HEK293 (cell line): ENCODE data around the gene TCF7L2.

Source experiments
- HOXA7 ChIP-seq: sonication (generic); formaldehyde crosslinking; IDR thresholded peaks from 2 replicates; pipeline ENCODE4 v1.8.1; 2022; ENCODE audit warnings: missing genetic modification reagents, borderline replicate concordance
- KLF16 ChIP-seq: fragments of 450-650 bp; formaldehyde crosslinking; IDR thresholded peaks from 2 replicates; pipeline ENCODE4 v1.5.1; 2017; ENCODE audit warnings: missing biosample characterization, missing genetic modification characterization
- PRDM1 ChIP-seq: fragments of 450-650 bp; formaldehyde crosslinking; IDR thresholded peaks from 2 replicates; pipeline ENCODE4; 2016; ENCODE audit warnings: missing biosample characterization, missing genetic modification characterization
- TCF7L2 ChIP-seq: IDR thresholded peaks from 2 replicates; pipeline ENCODE4 v1.6.1; 2011; ENCODE audit warnings: low read depth, mild to moderate bottlenecking, inconsistent platforms, low read length, moderate library complexity, borderline replicate concordance
- ZNF114 ChIP-seq: fragments of 450-650 bp; formaldehyde crosslinking; IDR thresholded peaks from 2 replicates; pipeline ENCODE4 v1.5.0; 2017; ENCODE audit warnings: missing biosample characterization, missing genetic modification characterization
- ZNF174 ChIP-seq: fragments of 450-650 bp; formaldehyde crosslinking; IDR thresholded peaks from 2 replicates; pipeline ENCODE4 v1.5.0; 2017; ENCODE audit warnings: missing biosample characterization, mild to moderate bottlenecking, missing genetic modification characterization
- ZNF274 ChIP-seq, 2 experiments: fragments of 200-500 bp in 1 of 2; fragments of 450-650 bp in 1 of 2; sonication (Bioruptor generic) in 1 of 2; formaldehyde crosslinking in 1 of 2; IDR thresholded peaks; 2 replicates each; pipeline versions ENCODE4 v1.5.1 to v1.6.1; 2014 to 2016; ENCODE audit warnings: borderline replicate concordance in 1 of 2, inconsistent platforms in 1 of 2, low read length in 1 of 2, missing biosample characterization in 1 of 2, missing genetic modification characterization in 1 of 2
- ZNF311 ChIP-seq: fragments of 450-650 bp; formaldehyde crosslinking; IDR thresholded peaks from 2 replicates; pipeline ENCODE4 v1.5.1; 2017; ENCODE audit warnings: missing biosample characterization, missing genetic modification characterization, borderline replicate concordance
- ZNF335 ChIP-seq: fragments of 450-650 bp; formaldehyde crosslinking; conservative IDR thresholded peaks from 2 replicates; pipeline ENCODE4 v1.5.1; 2016; ENCODE audit warnings: missing biosample characterization, missing genetic modification characterization
- ZNF394 ChIP-seq: fragments of 450-650 bp; formaldehyde crosslinking; IDR thresholded peaks from 2 replicates; pipeline ENCODE4 v1.5.1; 2016; ENCODE audit warnings: missing biosample characterization, missing genetic modification characterization, mild to moderate bottlenecking, moderate library complexity, borderline replicate concordance
- ZNF707 ChIP-seq: fragments of 450-650 bp; formaldehyde crosslinking; IDR thresholded peaks from 2 replicates; pipeline ENCODE4 v1.5.1; 2016; ENCODE audit warnings: missing biosample characterization, missing genetic modification characterization
- TF ChIP-seq, protein P1 (sequence below): fragments of 450-650 bp; formaldehyde crosslinking; IDR thresholded peaks from 2 replicates; pipeline ENCODE4 v1.5.1; 2016; ENCODE audit warnings: missing biosample characterization, missing genetic modification characterization
- TF ChIP-seq, protein P2 (sequence below): fragments of 450-650 bp; formaldehyde crosslinking; conservative IDR thresholded peaks from 2 replicates; pipeline ENCODE4 v1.5.1; 2016; ENCODE audit warnings: low read depth, missing biosample characterization, missing genetic modification characterization

DNA sequence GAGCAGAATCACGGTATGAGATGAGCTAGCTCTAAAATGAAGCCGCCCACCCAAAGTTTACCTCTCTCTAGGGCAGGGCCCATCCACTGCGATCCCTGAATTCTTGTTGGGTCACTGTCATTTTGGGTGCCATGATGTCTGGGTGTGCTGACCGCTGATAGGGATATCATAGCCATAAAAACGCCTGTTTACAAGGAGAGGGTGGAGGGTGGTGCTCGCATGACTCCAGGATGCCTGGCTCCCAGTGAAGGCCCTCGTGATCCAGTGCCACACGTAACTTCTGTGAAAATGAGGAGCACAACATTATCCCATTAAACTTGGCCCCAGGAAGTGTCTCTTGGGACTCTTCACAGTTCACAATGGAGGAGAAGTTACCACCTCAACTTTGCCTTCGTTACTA is 139.5 kb downstream of the TCF7L2 start:
- TF ChIP-seq, protein P1, sequence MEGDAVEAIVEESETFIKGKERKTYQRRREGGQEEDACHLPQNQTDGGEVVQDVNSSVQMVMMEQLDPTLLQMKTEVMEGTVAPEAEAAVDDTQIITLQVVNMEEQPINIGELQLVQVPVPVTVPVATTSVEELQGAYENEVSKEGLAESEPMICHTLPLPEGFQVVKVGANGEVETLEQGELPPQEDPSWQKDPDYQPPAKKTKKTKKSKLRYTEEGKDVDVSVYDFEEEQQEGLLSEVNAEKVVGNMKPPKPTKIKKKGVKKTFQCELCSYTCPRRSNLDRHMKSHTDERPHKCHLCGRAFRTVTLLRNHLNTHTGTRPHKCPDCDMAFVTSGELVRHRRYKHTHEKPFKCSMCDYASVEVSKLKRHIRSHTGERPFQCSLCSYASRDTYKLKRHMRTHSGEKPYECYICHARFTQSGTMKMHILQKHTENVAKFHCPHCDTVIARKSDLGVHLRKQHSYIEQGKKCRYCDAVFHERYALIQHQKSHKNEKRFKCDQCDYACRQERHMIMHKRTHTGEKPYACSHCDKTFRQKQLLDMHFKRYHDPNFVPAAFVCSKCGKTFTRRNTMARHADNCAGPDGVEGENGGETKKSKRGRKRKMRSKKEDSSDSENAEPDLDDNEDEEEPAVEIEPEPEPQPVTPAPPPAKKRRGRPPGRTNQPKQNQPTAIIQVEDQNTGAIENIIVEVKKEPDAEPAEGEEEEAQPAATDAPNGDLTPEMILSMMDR (tag by site-specific recombination) = no peak
- TF ChIP-seq HOXA7 (CRISPR knock-in tag) (no peak), ZNF335 (tag by site-specific recombination) (no peak), ZNF274 (IDR thresholded peaks at IDR 0.05; ENCODE audit: low read length) (no peak), ZNF274 (tag by site-specific recombination; IDR thresholded peaks at IDR 0.05; ENCODE audit: borderline replicate concordance) (no peak), ZNF174 (tag by site-specific recombination) (no peak), ZNF394 (tag by site-specific recombination) (no peak), ZNF311 (tag by site-specific recombination) (no peak), ZNF707 (tag by site-specific recombination) (no peak), ZNF114 (no peak), KLF16 (tag by site-specific recombination) (no peak), PRDM1 (tag by site-specific recombination) (no peak), TCF7L2 (no peak)
- TF ChIP-seq, protein P2, sequence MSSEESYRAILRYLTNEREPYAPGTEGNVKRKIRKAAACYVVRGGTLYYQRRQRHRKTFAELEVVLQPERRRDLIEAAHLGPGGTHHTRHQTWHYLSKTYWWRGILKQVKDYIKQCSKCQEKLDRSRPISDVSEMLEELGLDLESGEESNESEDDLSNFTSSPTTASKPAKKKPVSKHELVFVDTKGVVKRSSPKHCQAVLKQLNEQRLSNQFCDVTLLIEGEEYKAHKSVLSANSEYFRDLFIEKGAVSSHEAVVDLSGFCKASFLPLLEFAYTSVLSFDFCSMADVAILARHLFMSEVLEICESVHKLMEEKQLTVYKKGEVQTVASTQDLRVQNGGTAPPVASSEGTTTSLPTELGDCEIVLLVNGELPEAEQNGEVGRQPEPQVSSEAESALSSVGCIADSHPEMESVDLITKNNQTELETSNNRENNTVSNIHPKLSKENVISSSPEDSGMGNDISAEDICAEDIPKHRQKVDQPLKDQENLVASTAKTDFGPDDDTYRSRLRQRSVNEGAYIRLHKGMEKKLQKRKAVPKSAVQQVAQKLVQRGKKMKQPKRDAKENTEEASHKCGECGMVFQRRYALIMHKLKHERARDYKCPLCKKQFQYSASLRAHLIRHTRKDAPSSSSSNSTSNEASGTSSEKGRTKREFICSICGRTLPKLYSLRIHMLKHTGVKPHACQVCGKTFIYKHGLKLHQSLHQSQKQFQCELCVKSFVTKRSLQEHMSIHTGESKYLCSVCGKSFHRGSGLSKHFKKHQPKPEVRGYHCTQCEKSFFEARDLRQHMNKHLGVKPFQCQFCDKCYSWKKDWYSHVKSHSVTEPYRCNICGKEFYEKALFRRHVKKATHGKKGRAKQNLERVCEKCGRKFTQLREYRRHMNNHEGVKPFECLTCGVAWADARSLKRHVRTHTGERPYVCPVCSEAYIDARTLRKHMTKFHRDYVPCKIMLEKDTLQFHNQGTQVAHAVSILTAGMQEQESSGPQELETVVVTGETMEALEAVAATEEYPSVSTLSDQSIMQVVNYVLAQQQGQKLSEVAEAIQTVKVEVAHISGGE (tag by site-specific recombination) = no peak
